ENCODE data around the gene CMYA5. TPM values are rescaled to one million over a fixed set of nuclear protein-coding genes. Genes with fewer than 3 reads are reported as not detected.

CMYA5 gene
- total and polyA plus RNA-seq, 5 experiments from 2014 or later, result 0.06 to 0.31 (median 0.22) TPM; not detected in 1

Other genes starting within 250 kb of the CMYA5 start
- 1 to 10 TPM; 3.4 to 5.4 TPM for gene HOMER1, start 175.7 kb upstream of the CMYA5 start, total RNA-seq
- gene HOMER1, start 175.7 kb upstream of the CMYA5 start, polyA plus RNA-seq, result 1 to 10 TPM in 2 of 3 donors, under 1 TPM in 1; 0.70 to 3.3 (median 2.5) TPM
- 100 to 1,000 TPM; 125 to 130 TPM for gene TENT2, start 77.4 kb upstream of the CMYA5 start, total RNA-seq
- gene TENT2, start 77.4 kb upstream of the CMYA5 start, polyA plus RNA-seq, result 10 to 100 TPM; 43.9 to 53.0 (median 51.7) TPM

All from naive thymus-derived CD8-positive, alpha-beta T cell (primary cell).